SK-N-MC (cell line): ENCODE data around the gene ZNF19.
"Not testable (repeated sequence)": the region's sequence is repeated elsewhere in the genome, so short reads cannot be mapped to it uniquely, and the experiment has no call there.

Source experiments
- DNase-seq: peaks from one replicate; pipeline ENCODE4 v3.0.0-alpha.2; 2011; ENCODE audit warnings: low read depth, low spot score
- H3K27ac ChIP-seq: fragments of 200-600 bp; sonication (generic); 2 replicates; pipeline ENCODE4 v1.5.1; 2016; ENCODE audit warnings: mixed run types
- H3K36me3 ChIP-seq: fragments of 200-600 bp; sonication (generic); 2 replicates; pipeline ENCODE4 v1.6.1; 2017; ENCODE audit warnings: antibody characterized with exemption, low read length, mixed read lengths; ENCODE audit not compliant: insufficient read depth
- H3K4me3 ChIP-seq: fragments of 200-600 bp; sonication (generic); 2 replicates; pipeline ENCODE4 v1.5.1; 2016
- H3K9ac ChIP-seq: fragments of 200-600 bp; sonication (generic); 2 replicates; pipeline ENCODE4 v1.8.0; 2017; ENCODE audit warnings: mixed run types, mixed read lengths; ENCODE audit not compliant: insufficient read length
- H3K9me3 ChIP-seq: fragments of 200-600 bp; sonication (generic); 2 replicates; pipeline ENCODE4 v1.6.1; 2017; ENCODE audit warnings: low read depth, mild to moderate bottlenecking, antibody characterized with exemption, low read length, moderate library complexity, mixed read lengths
- EZH2 ChIP-seq: fragments of 200-600 bp; sonication (generic); IDR thresholded peaks from one replicate; pipeline ENCODE4 v1.6.1; 2017; ENCODE audit warnings: antibody characterized with exemption
- FOXP2 ChIP-seq: optimal IDR thresholded peaks from 2 replicates; pipeline ENCODE3; 2011; ENCODE audit warnings: mild to moderate bottlenecking, moderate library complexity; ENCODE audit not compliant: insufficient read depth; ENCODE audit errors: extremely low read length, control extremely low read depth
- POLR2AphosphoS5 ChIP-seq: IDR thresholded peaks from 2 replicates; pipeline ENCODE4 v1.6.1; 2012; ENCODE audit warnings: mild to moderate bottlenecking, low read depth, low read length, borderline replicate concordance

Gene ZNF19

GRCh38 chr16:71520550-71520949 is 31.4 kb upstream of the ZNF19 start:
- H3K27ac ChIP-seq = no peak overlapping the region
- no peak for DNase-seq
- TF ChIP-seq EZH2 (no peak), FOXP2 (no peak), POLR2AphosphoS5 (no peak)
- no peak overlapping the region for H3K9ac ChIP-seq
- no peaks in the 10 kb centered on the region for H3K36me3 ChIP-seq
- no peak overlapping the region for H3K4me3 ChIP-seq
- H3K9me3 ChIP-seq = no peaks in the 10 kb centered on the region

- no peak for DNase-seq
- Histone ChIP-seq H3K4me3 (no peak overlapping the region), H3K9ac (no peak overlapping the region), H3K27ac (no peak overlapping the region), H3K9me3 (no peaks in the 10 kb centered on the region), H3K36me3 (no peaks in the 10 kb centered on the region)
- TF ChIP-seq EZH2 = no peak
- TF ChIP-seq POLR2AphosphoS5 = no peak
- no peak for TF ChIP-seq FOXP2
These were observed 25.9 kb upstream of the ZNF19 start for GRCh38 chr16:71515026-71515425.

- TF ChIP-seq EZH2 = no peak
- TF ChIP-seq POLR2AphosphoS5 = no peak
- TF ChIP-seq FOXP2 = no peak
- Histone ChIP-seq H3K4me3 (no peak overlapping the region), H3K9me3 (no peaks in the 10 kb centered on the region), H3K9ac (no peak overlapping the region), H3K36me3 (no peaks in the 10 kb centered on the region), H3K27ac (no peak overlapping the region)
- no peak for DNase-seq
These were observed 25.4 kb upstream of the ZNF19 start for GRCh38 chr16:71514476-71514875.

- H3K9me3 ChIP-seq = no peaks in the 10 kb centered on the region
- H3K4me3 ChIP-seq = no peak overlapping the region
- no peak for TF ChIP-seq POLR2AphosphoS5
- TF ChIP-seq EZH2 = no peak
- no peak for TF ChIP-seq FOXP2
- no peaks in the 10 kb centered on the region for H3K36me3 ChIP-seq
- H3K9ac ChIP-seq = no peak overlapping the region
- no peak overlapping the region for H3K27ac ChIP-seq
- DNase-seq = no peak
These were observed 24.2 kb upstream of the ZNF19 start for GRCh38 chr16:71513302-71513701.

GRCh38 chr16:71507061-71507460 is 17.9 kb upstream of the ZNF19 start:
- H3K9me3 ChIP-seq = no peaks in the 10 kb centered on the region
- H3K36me3 ChIP-seq = no peaks in the 10 kb centered on the region
- no peak for DNase-seq
- no peak overlapping the region for H3K4me3 ChIP-seq
- TF ChIP-seq EZH2 = no peak
- no peak for TF ChIP-seq POLR2AphosphoS5
- TF ChIP-seq FOXP2 = no peak
- no peak overlapping the region for H3K9ac ChIP-seq
- no peak overlapping the region for H3K27ac ChIP-seq

- TF ChIP-seq EZH2 (no peak), POLR2AphosphoS5 (no peak), FOXP2 (no peak)
- H3K9ac ChIP-seq = no peak overlapping the region
- no peak overlapping the region for H3K27ac ChIP-seq
- H3K4me3 ChIP-seq = no peak overlapping the region
- DNase-seq = no peak
- H3K9me3 ChIP-seq = no peaks in the 10 kb centered on the region
- no peaks in the 10 kb centered on the region for H3K36me3 ChIP-seq
These were observed 15.8 kb upstream of the ZNF19 start for GRCh38 chr16:71504901-71505300.

GRCh38 chr16:71504051-71504450 is 14.9 kb upstream of the ZNF19 start:
- not testable (repeated sequence) for H3K36me3 ChIP-seq, H3K9me3 ChIP-seq, H3K4me3 ChIP-seq, H3K27ac ChIP-seq, H3K9ac ChIP-seq, DNase-seq

- H3K36me3 ChIP-seq = no peaks in the 10 kb centered on the region
- no peak for DNase-seq
- TF ChIP-seq POLR2AphosphoS5 (no peak), FOXP2 (no peak), EZH2 (no peak)
- H3K9ac ChIP-seq = no peak overlapping the region
- no peak overlapping the region for H3K4me3 ChIP-seq
- no peaks in the 10 kb centered on the region for H3K9me3 ChIP-seq
- no peak overlapping the region for H3K27ac ChIP-seq
These were observed 12.4 kb upstream of the ZNF19 start for GRCh38 chr16:71501547-71501946.

GRCh38 chr16:71500964-71501363 is 11.8 kb upstream of the ZNF19 start:
- TF ChIP-seq POLR2AphosphoS5 = no peak
- TF ChIP-seq FOXP2 = no peak
- TF ChIP-seq EZH2 = no peak
- no peak overlapping the region for H3K27ac ChIP-seq
- H3K4me3 ChIP-seq = no peak overlapping the region
- H3K9ac ChIP-seq = no peak overlapping the region
- no peaks in the 10 kb centered on the region for H3K9me3 ChIP-seq
- DNase-seq = no peak
- H3K36me3 ChIP-seq = no peaks in the 10 kb centered on the region
